Activated naive CD8-positive, alpha-beta T cell treated with anti-CD3 and anti-CD28 coated beads for 36 hours (primary cell): ENCODE results near the gene PTPRK. TPM values are rescaled to one million over a fixed set of nuclear protein-coding genes. Genes with fewer than 3 reads are reported as not detected.

Source experiments
- DNase-seq: peaks from one replicate; pipeline ENCODE4 v3.0.0; 2021
- H3K27ac Mint-ChIP-seq: one replicate; pipeline ENCODE4 v1.8.0; 2022; ENCODE audit warnings: mild to moderate bottlenecking, moderate library complexity, mixed read lengths
- H3K27me3 Mint-ChIP-seq: one replicate; pipeline ENCODE4 v1.8.0; 2022; ENCODE audit warnings: mild to moderate bottlenecking, mixed read lengths
- H3K36me3 Mint-ChIP-seq: one replicate; pipeline ENCODE4 v1.8.0; 2021; ENCODE audit warnings: mild to moderate bottlenecking, mixed read lengths
- H3K4me1 Mint-ChIP-seq: one replicate; pipeline ENCODE4 v1.8.0; 2021; ENCODE audit warnings: mixed read lengths
- H3K4me3 Mint-ChIP-seq: one replicate; pipeline ENCODE4 v1.8.0; 2022; ENCODE audit warnings: mild to moderate bottlenecking, moderate library complexity, mixed read lengths
- H3K9me3 Mint-ChIP-seq: one replicate; pipeline ENCODE4 v1.8.0; 2022; ENCODE audit warnings: mixed read lengths
- total RNA-seq, 2 experiments: library from RNA; stranded (reverse); gene quantifications; one replicate each; pipeline ENCODE4 v1.2.3, GENCODE V29; 2021

Gene PTPRK
- total RNA-seq, 2 experiments from 2014 or later, result 13.4 to 18.0 TPM

DNA sequence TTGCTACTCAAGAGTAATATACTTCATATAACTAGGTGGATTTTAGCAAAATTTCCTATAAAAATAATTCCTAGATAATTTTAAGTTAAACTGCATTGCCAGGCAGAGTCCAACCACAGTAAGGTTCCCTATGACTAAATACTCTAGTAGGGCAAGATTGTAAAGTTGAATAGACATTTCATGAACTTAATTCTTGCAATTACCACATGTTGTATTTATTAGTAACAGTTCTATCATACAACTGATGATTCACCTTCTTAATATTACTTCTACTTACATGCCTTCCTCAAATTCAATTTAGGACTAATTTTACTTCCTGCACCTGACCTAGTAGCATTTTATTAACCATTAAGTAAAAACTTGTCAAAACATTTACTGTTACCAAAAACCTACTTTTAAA, 352.8 kb downstream of the PTPRK start:
- no peak for DNase-seq
- Mint-ChIP-seq H3K27me3 (no peaks in the 10 kb centered on the region), H3K4me3 (no peak overlapping the region), H3K27ac (no peak overlapping the region), H3K4me1 (peaks cover 5% of the 10 kb centered on the region), H3K9me3 (no peaks in the 10 kb centered on the region), H3K36me3 (peaks cover 1% of the 10 kb centered on the region)

GRCh38 chr6:128164254-128164653, 356.1 kb downstream of the PTPRK start:
- Mint-ChIP-seq H3K27me3 (no peaks in the 10 kb centered on the region), H3K27ac (no peak overlapping the region), H3K36me3 (peaks cover 1% of the 10 kb centered on the region), H3K4me3 (no peak overlapping the region), H3K9me3 (no peaks in the 10 kb centered on the region), H3K4me1 (peaks cover 3% of the 10 kb centered on the region)
- DNase-seq, result no peak

GRCh38 chr6:128162423-128162822, 358.0 kb downstream of the PTPRK start:
- DNase-seq, result no peak
- Mint-ChIP-seq H3K36me3 (peaks cover 3% of the 10 kb centered on the region), H3K9me3 (no peaks in the 10 kb centered on the region), H3K27me3 (no peaks in the 10 kb centered on the region), H3K4me1 (peaks cover 6% of the 10 kb centered on the region), H3K4me3 (no peak overlapping the region), H3K27ac (no peak overlapping the region)

GRCh38 chr6:128161839-128162238, 358.6 kb downstream of the PTPRK start:
- no peaks in the 10 kb centered on the region for H3K27me3 Mint-ChIP-seq
- H3K4me3 Mint-ChIP-seq, result no peak overlapping the region
- H3K27ac Mint-ChIP-seq, result no peak overlapping the region
- no peaks in the 10 kb centered on the region for H3K9me3 Mint-ChIP-seq
- DNase-seq, result no peak
- peaks cover 9% of the 10 kb centered on the region for H3K4me1 Mint-ChIP-seq
- H3K36me3 Mint-ChIP-seq, result peaks cover 3% of the 10 kb centered on the region

DNA sequence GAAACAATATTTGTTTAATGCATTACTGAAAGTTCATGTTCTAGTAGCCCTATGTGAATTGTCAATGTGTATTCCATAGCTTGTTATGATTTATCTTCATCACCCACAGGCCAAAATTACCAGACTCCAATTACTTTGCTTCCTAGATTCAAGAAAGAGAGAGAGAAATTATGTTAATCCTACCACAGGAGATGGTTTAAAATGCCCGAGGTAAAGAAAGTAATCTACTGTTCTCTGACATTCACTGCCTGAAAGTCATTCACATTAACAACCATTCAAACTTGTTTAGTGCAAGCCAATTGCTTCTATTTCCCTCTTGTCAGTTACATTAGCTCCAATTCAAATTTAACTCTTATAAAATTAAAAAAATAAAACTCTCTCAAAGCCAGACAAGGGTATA, 359.1 kb downstream of the PTPRK start:
- Mint-ChIP-seq H3K27me3 (no peaks in the 10 kb centered on the region), H3K4me1 (peaks cover 10% of the 10 kb centered on the region), H3K36me3 (peaks cover 3% of the 10 kb centered on the region), H3K27ac (no peak overlapping the region), H3K9me3 (no peaks in the 10 kb centered on the region), H3K4me3 (no peak overlapping the region)
- DNase-seq, result no peak

DNA sequence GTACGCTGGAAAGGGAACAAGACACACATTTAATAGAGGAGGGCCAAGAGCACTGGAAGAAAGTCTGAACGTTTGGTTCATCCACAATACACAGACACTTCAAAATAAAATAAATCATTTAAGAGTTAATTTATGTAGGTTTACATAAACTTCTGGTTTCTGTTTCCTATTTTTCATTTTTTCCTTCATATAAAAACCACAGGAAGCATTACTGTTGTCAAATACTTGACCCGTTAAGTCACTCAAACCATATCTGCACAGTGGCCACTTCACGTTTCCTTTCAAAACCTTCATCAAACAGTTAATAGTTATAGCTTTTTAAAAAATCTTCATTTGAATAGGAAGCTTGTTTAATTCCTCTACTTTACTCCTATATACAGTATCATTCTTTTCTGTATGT, 361.9 kb downstream of the PTPRK start:
- DNase-seq, result no peak
- no peak overlapping the region for H3K27ac Mint-ChIP-seq
- peaks cover 2% of the 10 kb centered on the region for H3K9me3 Mint-ChIP-seq
- peaks cover 10% of the 10 kb centered on the region for H3K4me1 Mint-ChIP-seq
- H3K36me3 Mint-ChIP-seq, result peaks cover 5% of the 10 kb centered on the region
- H3K27me3 Mint-ChIP-seq, result no peaks in the 10 kb centered on the region
- H3K4me3 Mint-ChIP-seq, result no peak overlapping the region

- Mint-ChIP-seq H3K27ac (no peak overlapping the region), H3K9me3 (peaks cover 2% of the 10 kb centered on the region), H3K36me3 (peaks cover 5% of the 10 kb centered on the region), H3K4me3 (no peak overlapping the region), H3K27me3 (no peaks in the 10 kb centered on the region), H3K4me1 (peaks cover 10% of the 10 kb centered on the region)
- DNase-seq, result no peak
These were observed 363.9 kb downstream of the PTPRK start for GRCh38 chr6:128156321-128157111.

DNA sequence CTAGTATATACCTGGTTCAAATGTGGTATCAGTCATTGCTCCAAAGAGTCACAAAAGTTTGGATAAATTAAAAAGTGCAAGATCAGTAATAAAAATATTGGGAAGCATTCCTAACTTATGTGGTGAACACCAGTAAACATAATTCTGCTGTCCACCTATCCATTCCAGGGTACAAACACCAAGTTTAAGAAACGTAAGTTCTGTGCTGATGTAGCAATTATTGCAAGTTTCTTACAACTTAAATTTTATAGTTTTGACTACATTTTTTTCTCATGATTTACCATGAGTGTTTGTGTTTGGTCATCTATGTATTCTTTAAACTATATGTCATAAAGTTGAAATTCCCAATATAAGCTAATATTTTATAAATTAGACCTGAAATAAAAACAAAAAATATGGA, 364.6 kb downstream of the PTPRK start:
- no peak for DNase-seq
- H3K4me1 Mint-ChIP-seq, result peaks cover 10% of the 10 kb centered on the region
- H3K36me3 Mint-ChIP-seq, result peaks cover 5% of the 10 kb centered on the region
- peaks cover 2% of the 10 kb centered on the region for H3K9me3 Mint-ChIP-seq
- no peak overlapping the region for H3K27ac Mint-ChIP-seq
- H3K4me3 Mint-ChIP-seq, result no peak overlapping the region
- no peaks in the 10 kb centered on the region for H3K27me3 Mint-ChIP-seq

DNA sequence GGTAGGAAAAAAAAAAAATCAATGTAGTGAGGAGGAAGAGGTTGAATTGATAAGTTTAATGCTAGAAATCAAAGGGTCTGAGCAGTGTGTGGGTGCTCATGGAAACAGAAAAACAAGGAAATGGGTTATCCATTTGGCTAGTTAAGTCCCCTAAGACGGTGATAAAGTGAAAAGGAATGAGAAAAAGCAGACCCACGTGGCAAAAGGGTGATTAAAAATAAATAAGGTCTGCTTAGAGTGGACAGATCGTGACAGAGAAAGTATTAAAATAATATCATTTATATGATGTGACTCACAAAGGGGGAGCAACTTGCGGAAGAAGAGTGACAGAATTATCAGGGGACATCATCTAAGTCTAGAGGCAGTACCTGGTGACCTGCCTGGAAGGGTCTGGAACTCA, 367.8 kb downstream of the PTPRK start:
- Mint-ChIP-seq H3K9me3 (peaks cover 2% of the 10 kb centered on the region), H3K36me3 (peaks cover 2% of the 10 kb centered on the region), H3K27ac (no peak overlapping the region), H3K27me3 (no peaks in the 10 kb centered on the region), H3K4me1 (peaks cover 3% of the 10 kb centered on the region), H3K4me3 (no peak overlapping the region)
- DNase-seq, result no peak

DNA sequence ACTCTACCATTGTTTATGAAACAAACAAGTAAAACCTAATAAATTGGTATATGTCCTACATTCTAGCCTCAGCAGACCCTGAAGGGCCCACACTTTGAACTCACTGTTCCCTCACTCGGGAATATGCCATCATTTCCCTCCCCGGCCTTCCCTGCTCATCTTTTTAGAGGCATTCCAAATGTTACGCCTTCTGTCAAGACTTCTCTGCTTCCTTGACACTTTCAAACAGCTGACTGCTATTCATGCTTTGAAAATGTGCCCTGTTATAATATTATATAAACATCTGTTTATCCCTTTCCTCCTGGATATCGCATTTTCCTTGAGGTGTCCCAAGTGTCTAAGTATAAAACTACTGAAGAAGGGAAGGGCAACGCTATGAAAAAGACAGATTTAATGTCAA, 370.0 kb downstream of the PTPRK start:
- H3K4me1 Mint-ChIP-seq, result no peaks in the 10 kb centered on the region
- H3K27me3 Mint-ChIP-seq, result no peaks in the 10 kb centered on the region
- H3K9me3 Mint-ChIP-seq, result no peaks in the 10 kb centered on the region
- no peak overlapping the region for H3K27ac Mint-ChIP-seq
- no peak for DNase-seq
- no peaks in the 10 kb centered on the region for H3K36me3 Mint-ChIP-seq
- H3K4me3 Mint-ChIP-seq, result no peak overlapping the region

DNA sequence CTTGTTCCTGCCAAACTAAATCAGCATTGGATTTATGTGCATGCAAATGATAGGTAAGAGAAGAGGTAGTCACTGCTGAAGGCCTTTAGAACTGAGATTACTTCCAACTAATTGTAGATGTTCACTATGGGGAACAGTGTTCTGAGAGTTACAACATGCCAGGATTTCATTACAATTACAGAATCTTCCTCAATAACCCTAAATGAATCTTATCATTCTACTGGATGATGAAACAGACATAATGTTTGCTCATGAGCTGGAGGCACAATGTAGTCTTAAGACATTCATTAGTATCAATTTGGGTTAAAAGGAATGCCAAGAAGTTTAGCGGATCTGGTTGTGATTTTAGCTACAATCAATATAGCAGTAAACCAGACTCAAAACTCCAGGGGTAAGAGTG, 370.6 kb downstream of the PTPRK start:
- no peak for DNase-seq
- Mint-ChIP-seq H3K36me3 (no peaks in the 10 kb centered on the region), H3K27ac (no peak overlapping the region), H3K27me3 (no peaks in the 10 kb centered on the region), H3K9me3 (no peaks in the 10 kb centered on the region), H3K4me3 (no peak overlapping the region), H3K4me1 (peaks cover 2% of the 10 kb centered on the region)

- peaks cover 7% of the 10 kb centered on the region for H3K4me1 Mint-ChIP-seq
- no peaks in the 10 kb centered on the region for H3K9me3 Mint-ChIP-seq
- peaks cover 2% of the 10 kb centered on the region for H3K27me3 Mint-ChIP-seq
These were observed 376.1 kb downstream of the PTPRK start for GRCh38 chr6:128144320-128144719.

DNA sequence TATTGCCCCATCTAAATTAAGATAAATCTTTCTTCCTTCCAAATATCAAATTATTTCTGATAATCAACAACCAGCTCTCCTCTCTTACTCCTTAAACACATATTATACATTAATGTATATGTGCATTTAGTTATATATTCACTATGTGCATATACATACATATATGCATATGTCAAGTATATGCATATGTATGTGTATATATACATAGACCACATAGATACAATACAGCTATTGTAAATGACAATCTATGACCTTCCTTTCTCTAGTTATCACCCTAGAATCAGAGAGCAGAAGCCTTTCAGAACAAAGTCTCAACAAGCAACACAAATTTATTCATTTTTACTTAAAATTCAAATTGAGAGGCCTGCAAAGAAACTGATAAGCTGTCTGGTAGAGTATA, 378.5 kb downstream of the PTPRK start:
- Mint-ChIP-seq H3K9me3 (no peaks in the 10 kb centered on the region), H3K36me3 (peaks cover 8% of the 10 kb centered on the region), H3K4me3 (no peak overlapping the region), H3K4me1 (peaks cover 7% of the 10 kb centered on the region), H3K27ac (no peak overlapping the region), H3K27me3 (peaks cover 2% of the 10 kb centered on the region)
- DNase-seq, result no peak

More at GRCh38 chr6:128144320-128144719, 376.1 kb downstream of the PTPRK start:
- Mint-ChIP-seq H3K27ac (no peak overlapping the region), H3K4me3 (no peak overlapping the region), H3K36me3 (peaks cover 8% of the 10 kb centered on the region)
- no peak for DNase-seq

DNA sequence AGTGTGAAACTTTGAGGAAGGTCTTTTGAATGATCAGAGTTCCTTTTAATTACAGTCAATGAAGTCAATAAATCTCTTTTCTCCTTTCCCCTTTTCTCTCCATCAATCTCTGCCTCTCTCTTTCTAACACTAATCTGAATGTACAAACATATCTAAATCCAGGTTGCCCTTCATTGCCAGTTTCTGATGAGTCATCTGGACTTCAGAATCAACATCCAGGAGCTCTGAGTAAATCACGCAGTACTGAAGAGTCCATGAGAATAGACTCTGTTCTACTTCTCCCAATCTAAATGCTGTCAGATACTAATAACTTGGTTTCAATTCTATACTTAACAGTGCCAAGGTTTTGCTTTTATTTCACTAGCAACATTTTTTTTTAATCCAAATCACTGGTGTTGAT, 380.9 kb downstream of the PTPRK start:
- peaks cover 11% of the 10 kb centered on the region for H3K4me1 Mint-ChIP-seq
- H3K36me3 Mint-ChIP-seq, result peaks cover 11% of the 10 kb centered on the region
- H3K27ac Mint-ChIP-seq, result no peak overlapping the region
- H3K27me3 Mint-ChIP-seq, result peaks cover 2% of the 10 kb centered on the region
- no peaks in the 10 kb centered on the region for H3K9me3 Mint-ChIP-seq
- no peak for DNase-seq
- no peak overlapping the region for H3K4me3 Mint-ChIP-seq

DNA sequence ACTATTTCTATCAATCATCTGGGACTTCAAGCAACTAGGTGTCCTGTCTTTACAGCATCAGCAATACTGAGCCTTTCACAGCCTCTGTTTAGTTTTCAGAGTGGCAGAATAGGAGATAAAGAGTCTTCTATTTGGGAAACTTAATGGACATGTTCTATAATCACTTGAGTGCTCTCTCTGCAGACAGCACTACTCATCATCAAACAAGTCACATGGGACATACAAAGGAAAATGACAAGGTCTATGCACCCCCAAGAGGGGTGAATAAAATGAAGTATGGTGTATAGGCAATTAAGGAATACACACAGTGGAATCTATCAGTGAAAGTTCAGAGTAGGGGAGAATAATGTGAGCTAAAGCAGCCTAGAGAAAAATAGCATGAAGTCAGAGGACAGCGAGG, 381.7 kb downstream of the PTPRK start:
- Mint-ChIP-seq H3K27me3 (no peaks in the 10 kb centered on the region), H3K4me3 (no peak overlapping the region), H3K27ac (no peak overlapping the region), H3K36me3 (peaks cover 8% of the 10 kb centered on the region), H3K4me1 (peaks cover 6% of the 10 kb centered on the region), H3K9me3 (no peaks in the 10 kb centered on the region)
- no peak for DNase-seq

- Mint-ChIP-seq H3K4me3 (no peak overlapping the region), H3K27me3 (no peaks in the 10 kb centered on the region), H3K27ac (no peak overlapping the region), H3K9me3 (peaks cover 2% of the 10 kb centered on the region), H3K4me1 (peaks cover 6% of the 10 kb centered on the region), H3K36me3 (peaks cover 9% of the 10 kb centered on the region)
- no peak for DNase-seq
These were observed 385.1 kb downstream of the PTPRK start for GRCh38 chr6:128135325-128135724.
